Sigmoid colon (tissue), 7 donors: Measurements from ENCODE around the gene TYSND1. TPM values are rescaled to one million over a fixed set of nuclear protein-coding genes. Genes with fewer than 3 reads are reported as not detected.

Experiments used
- DNase-seq: peaks from one replicate; pipeline ENCODE4 v3.0.0-alpha.2; 2019
- H3K27ac ChIP-seq, 4 donors: fragments of 200-600 bp; sonication (generic); one replicate each; pipeline ENCODE4 v1.5.1; 2016 to 2019; ENCODE audit warnings: mild to moderate bottlenecking in 1 of 4
- H3K27me3 ChIP-seq, 3 donors: fragments of 200-600 bp; sonication (generic); one replicate each; pipeline ENCODE4 v1.5.1; 2019; ENCODE audit warnings: mild to moderate bottlenecking in 1 of 3
- H3K36me3 ChIP-seq, 4 donors: fragments of 200-600 bp; sonication (generic); one replicate each; pipeline ENCODE4 v1.5.1; 2016 to 2019
- H3K4me1 ChIP-seq, 4 donors: fragments of 200-600 bp; sonication (generic); one replicate each; pipeline ENCODE4 v1.5.1; 2017 to 2019
- H3K4me3 ChIP-seq, 4 donors: fragments of 200-600 bp; sonication (generic); one replicate each; pipeline ENCODE4 v1.5.1; 2017 to 2019; ENCODE audit warnings: mild to moderate bottlenecking in 2 of 4, moderate library complexity in 1 of 4
- H3K9me3 ChIP-seq, 4 donors: fragments of 200-600 bp in 3 of 4; sonication (generic) in 3 of 4; one replicate each; pipeline versions ENCODE4 v1.5.1 to v1.6.1; 2013 to 2019
- CTCF ChIP-seq, 4 experiments: fragments of 450-650 bp in 3 of 4; fragments of 200-600 bp in 1 of 4; IDR thresholded peaks; one replicate each; pipeline ENCODE4 v1.5.1; 2016 to 2019; ENCODE audit warnings: antibody characterized with exemption in 4 of 4, mild to moderate bottlenecking in 3 of 4, moderate library complexity in 2 of 4
- EP300 ChIP-seq, 4 donors: sonication (generic); formaldehyde crosslinking; IDR thresholded peaks; one replicate each; pipeline ENCODE4 v1.6.1; 2017; ENCODE audit warnings: antibody characterized with exemption in 4 of 4
- POLR2A ChIP-seq, 2 donors: fragments of 450-650 bp; IDR thresholded peaks; one replicate each; pipeline ENCODE4 v1.6.1; 2016; ENCODE audit warnings: antibody characterized with exemption in 2 of 2, mild to moderate bottlenecking in 2 of 2, moderate library complexity in 2 of 2
- POLR2AphosphoS5 ChIP-seq, 4 donors: sonication (generic); formaldehyde crosslinking; IDR thresholded peaks; one replicate each; pipeline ENCODE4 v1.6.1; 2017; ENCODE audit warnings: antibody characterized with exemption in 4 of 4
- WGBS, 2 donors: extraction: QIAGEN DNeasy Blood & Tissue Kit; methylation state at CpG; one replicate each; pipeline ENCODE4 v1.1.7; 2013; 5-methylcytosine and 5-hydroxymethylcytosine counted together
- intact Hi-C: fragments of 100-400 bp; cut with DNase I; formaldehyde crosslinking; loops from one replicate; pipeline ENCODE4 v1.15.1; 2023
- polyA plus RNA-seq, 3 donors: library from polyadenylated mRNA; stranded (reverse); fragments of 200-250 nt; gene quantifications; one replicate each; pipeline ENCODE4 v1.2.3, GENCODE V29; 2013
- total RNA-seq, 4 donors: library from RNA; depleted of rRNA; stranded (reverse); fragments of >200 nt; gene quantifications; one replicate each; pipeline ENCODE4 v1.1.0, GENCODE V29; 2016
- donor health status: healthy with polysubstance abuse.
- donor health status: Bipolar disorder and iron deficiency.
- donor health status: healthy.

The TYSND1 gene
- total and polyA plus RNA-seq, 7 donors, result 5.1 to 13.5 (median 8.4) TPM

- Histone ChIP-seq H3K27ac (no peak overlapping the region), H3K36me3 (peaks cover 3 to 82% (median 32%) of the 10 kb centered on the region in 4 donors), H3K4me3 (no peak overlapping the region), H3K9me3 (no peaks in the 10 kb centered on the region), H3K4me1 (peaks cover 0 to 16% (median 10%) of the 10 kb centered on the region in 4 donors), H3K27me3 (no peaks in the 10 kb centered on the region)
- TF ChIP-seq POLR2AphosphoS5 (IDR thresholded peaks at IDR 0.05) (no peak), POLR2A (IDR thresholded peaks at IDR 0.05) (no peak), EP300 (IDR thresholded peaks at IDR 0.05) (no peak), CTCF (IDR thresholded peaks at IDR 0.05) (no peak)
- 81% methylated on average over 2 of the region's 2 CpGs for WGBS, 2 donors
- intact Hi-C loops, result no loop called here
- DNase-seq, result no peak
Measured at GRCh38 chr10:70158113-70158512, 11.6 kb upstream of the TYSND1 start.

DNA sequence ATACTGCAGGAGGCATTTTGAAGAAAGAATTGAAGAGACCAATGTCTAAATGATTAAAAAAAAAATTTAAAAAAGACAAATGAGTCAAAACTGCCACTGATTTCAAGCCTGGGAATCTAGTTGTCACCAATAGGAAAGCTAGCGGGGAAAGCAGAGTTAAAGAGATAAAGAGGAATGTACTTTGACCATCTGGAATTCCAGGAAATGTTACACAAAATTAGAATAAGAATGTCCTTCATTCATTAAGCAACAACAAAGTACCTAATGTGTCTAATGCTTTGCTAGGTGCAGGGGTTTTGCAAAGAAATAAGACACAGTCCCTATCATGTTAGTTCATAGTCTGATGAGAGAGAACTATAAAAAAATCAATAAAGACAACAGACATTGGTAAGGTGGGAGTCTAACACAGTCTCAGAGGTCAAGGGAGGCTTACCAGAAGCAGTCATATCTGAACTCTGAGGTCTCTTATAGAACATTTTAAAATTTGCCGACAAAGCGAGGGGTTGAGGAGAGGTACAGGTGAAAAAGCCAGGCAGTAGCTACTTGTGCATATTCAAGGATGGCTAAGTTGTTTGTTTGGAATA is 8.8 kb upstream of the TYSND1 start:
- Histone ChIP-seq H3K36me3 (peaks cover 19 to 96% (median 44%) of the 10 kb centered on the region in 4 donors), H3K4me1 (no peaks in the 10 kb centered on the region), H3K27ac (no peak overlapping the region), H3K27me3 (no peaks in the 10 kb centered on the region), H3K4me3 (no peak overlapping the region), H3K9me3 (no peaks in the 10 kb centered on the region)
- WGBS, 2 donors, result 59 to 82% methylated on average over 3 of the region's 3 CpGs
- TF ChIP-seq CTCF (IDR thresholded peaks at IDR 0.05) (no peak), EP300 (IDR thresholded peaks at IDR 0.05) (no peak), POLR2A (IDR thresholded peaks at IDR 0.05) (no peak), POLR2AphosphoS5 (IDR thresholded peaks at IDR 0.05) (no peak)
- intact Hi-C loops, result no loop called here
- no peak for DNase-seq

GRCh38 chr10:70148516-70148915 is 2.0 kb upstream of the TYSND1 start:
- 87 to 93% methylated on average over 5 of the region's 5 CpGs for whole genome bisulfite sequencing, 2 donors
- intact Hi-C loops, result loop anchor here (10.0 kb wide), 1 partner anchor 216 kb away; no protein-coding TSS in a partner anchor
- peaks cover 0 to 32% (median 18%) of the 10 kb centered on the region in 4 donors for H3K4me1 ChIP-seq
- no peaks in the 10 kb centered on the region for H3K9me3 ChIP-seq
- peaks cover 12 to 40% (median 20%) of the 10 kb centered on the region in 4 donors for H3K36me3 ChIP-seq
- H3K27ac ChIP-seq, result no peak overlapping the region
- no peak for DNase-seq
- no peak for TF ChIP-seq POLR2A (IDR thresholded peaks at IDR 0.05)
- TF ChIP-seq CTCF (IDR thresholded peaks at IDR 0.05), result no peak
- TF ChIP-seq EP300 (IDR thresholded peaks at IDR 0.05), result no peak
- no peak for TF ChIP-seq POLR2AphosphoS5 (IDR thresholded peaks at IDR 0.05)
- H3K27me3 ChIP-seq, result no peaks in the 10 kb centered on the region
- H3K4me3 ChIP-seq, result no peak overlapping the region

DNA sequence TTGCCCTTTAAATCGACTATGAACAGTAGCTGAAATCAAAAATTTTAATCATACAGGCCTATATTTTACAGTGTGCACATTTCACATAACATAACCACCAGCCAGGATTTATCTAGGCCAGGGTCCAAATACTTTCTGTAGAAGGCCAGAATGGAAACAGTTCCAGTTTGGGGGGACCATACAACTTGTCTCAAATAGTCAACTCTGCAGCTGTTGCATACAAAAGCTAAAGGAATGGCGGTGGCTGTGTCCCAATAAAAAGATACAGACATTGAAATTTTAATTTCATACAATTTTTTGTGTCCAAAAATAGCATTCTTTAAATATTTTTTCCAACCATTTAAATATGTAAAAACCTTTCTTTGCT is 742 bp upstream of the TYSND1 start:
- intact Hi-C loops, result loop anchor here (2.0 to 10.0 kb wide), 2 partner anchors 24 to 218 kb away; partner anchors contain the start of gene SAR1A
- 19 to 37% methylated on average over 2 of the region's 2 CpGs for WGBS, 2 donors
- H3K4me3 ChIP-seq, result peak overlapping the region in 2 of 4 donors; percentile 86 to 89

More for the DNA sequence above, 742 bp upstream of the TYSND1 start:
- H3K4me1 ChIP-seq, result peaks cover 0 to 32% (median 18%) of the 10 kb centered on the region in 4 donors
- H3K9me3 ChIP-seq, result no peaks in the 10 kb centered on the region
- peak overlapping the region; percentile 95 to 98 (median 96) for H3K27ac ChIP-seq
- H3K27me3 ChIP-seq, result no peaks in the 10 kb centered on the region
- no peak for TF ChIP-seq POLR2A (IDR thresholded peaks at IDR 0.05)
- TF ChIP-seq CTCF (IDR thresholded peaks at IDR 0.05), result no peak
- TF ChIP-seq EP300 (IDR thresholded peaks at IDR 0.05), result no peak
- TF ChIP-seq POLR2AphosphoS5 (IDR thresholded peaks at IDR 0.05), result no peak
- no peak for DNase-seq
- H3K36me3 ChIP-seq, result peaks cover 10 to 27% (median 13%) of the 10 kb centered on the region in 4 donors
